Raji (cell line): ENCODE measurements around the gene ZNF567.

Experiments
- POLR2A ChIP-seq: IDR thresholded peaks from 2 replicates; pipeline ENCODE4 v1.6.1; 2011; ENCODE audit warnings: low read depth, low read length, control low read depth; ENCODE audit not compliant: insufficient read depth

ZNF567 gene

GRCh38 chr19:36719687-36720556, 32.5 kb downstream of the ZNF567 start:
- no peak for TF ChIP-seq POLR2A

- no peak for TF ChIP-seq POLR2A
Measured at GRCh38 chr19:36745870-36746269, 58.5 kb downstream of the ZNF567 start.

GRCh38 chr19:36747750-36748149, 60.3 kb downstream of the ZNF567 start:
- no peak for TF ChIP-seq POLR2A

- no peak for TF ChIP-seq POLR2A
Measured at GRCh38 chr19:36748431-36749275, 61.2 kb downstream of the ZNF567 start.

- TF ChIP-seq POLR2A = no peak
Measured at GRCh38 chr19:36750066-36750691, 62.8 kb downstream of the ZNF567 start.
